BJ (cell line): ENCODE measurements around the gene PDE4C. TPM values are rescaled to one million over a fixed set of nuclear protein-coding genes. Genes with fewer than 3 reads are reported as not detected.
A peak's percentile ranks its signal among the peaks of the same experiment; 100 is the strongest.

ENCODE experiments used
- CTCF ChIA-PET: fragments of 350-600 bp; formaldehyde crosslinking; extraction: SDS; loops from one replicate; lab custom pipeline; 2021; ENCODE audit warnings: antibody characterized with exemption, inconsistent platforms; lab: Yijun Ruan, JAX
- POLR2A ChIA-PET: fragments of 300-600 bp; sonication (Branson Sonifier 250); formaldehyde crosslinking; extraction: SDS; loops from one replicate; lab custom pipeline; 2021; ENCODE audit warnings: antibody characterized with exemption; lab: Charles Lee
- DNase-seq: peaks from one replicate; pipeline ENCODE4 v3.0.0-alpha.2; 2011; ENCODE audit warnings: low read depth
- H3K27me3 ChIP-seq: 2 replicates; pipeline ENCODE4 v1.6.0; 2011; ENCODE audit warnings: low read length; ENCODE audit not compliant: control insufficient read depth, insufficient read depth
- H3K36me3 ChIP-seq: 2 replicates; pipeline ENCODE4 v1.5.1; 2011; ENCODE audit warnings: low read length; ENCODE audit not compliant: control insufficient read depth, insufficient read depth
- H3K4me3 ChIP-seq: 2 replicates; pipeline ENCODE4 v1.5.1; 2011; ENCODE audit warnings: low read depth, mild to moderate bottlenecking, control low read depth, low read length
- polyA plus RNA-seq: library from polyadenylated mRNA; depleted of rRNA; stranded (reverse); fragments of >200 nt; gene quantifications from 2 replicates; pipeline ENCODE4 v1.2.3, GENCODE V29; 2011
- TF ChIP-seq, protein P1 (sequence below): IDR thresholded peaks from 2 replicates; pipeline ENCODE4 v1.5.1; 2011; ENCODE audit warnings: low read depth, mild to moderate bottlenecking, control low read depth, inconsistent platforms, low read length, moderate library complexity; ENCODE audit not compliant: insufficient read depth

PDE4C gene
- polyA plus RNA-seq, 1 experiment: 0.06 TPM

DNA sequence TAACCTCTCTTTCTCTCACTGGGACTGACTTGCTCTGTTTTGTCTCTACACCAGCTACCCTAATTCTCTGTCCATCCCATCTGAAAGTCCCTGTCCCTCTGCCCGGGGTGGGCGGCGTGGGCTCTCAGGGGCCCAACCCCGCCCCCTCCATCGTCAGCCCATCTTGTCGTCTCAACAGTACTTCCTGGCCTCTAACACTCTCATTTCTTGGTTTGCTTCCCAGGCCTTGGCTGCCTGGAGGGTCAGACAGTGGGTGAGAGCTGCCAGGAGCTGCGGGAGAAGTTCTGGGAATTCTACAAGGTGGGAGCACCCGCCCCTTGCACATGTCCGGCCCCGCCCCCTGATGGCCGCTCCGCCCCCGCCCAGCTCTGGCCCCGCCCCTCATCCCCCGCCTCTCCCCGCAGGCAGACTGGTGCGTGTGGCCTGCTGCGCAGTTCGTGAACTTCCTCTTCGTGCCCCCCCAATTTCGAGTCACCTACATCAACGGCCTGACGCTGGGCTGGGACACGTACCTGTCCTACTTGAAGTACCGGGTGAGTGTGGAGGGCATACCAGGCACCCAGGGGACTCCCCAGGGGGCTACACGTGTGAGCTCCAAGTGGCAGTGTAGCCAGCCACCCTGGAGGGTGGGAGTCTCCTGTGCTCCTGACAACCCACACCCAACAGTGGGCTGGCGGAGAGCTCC, 31.5 kb downstream of the PDE4C start:
- TF ChIP-seq, protein P1, sequence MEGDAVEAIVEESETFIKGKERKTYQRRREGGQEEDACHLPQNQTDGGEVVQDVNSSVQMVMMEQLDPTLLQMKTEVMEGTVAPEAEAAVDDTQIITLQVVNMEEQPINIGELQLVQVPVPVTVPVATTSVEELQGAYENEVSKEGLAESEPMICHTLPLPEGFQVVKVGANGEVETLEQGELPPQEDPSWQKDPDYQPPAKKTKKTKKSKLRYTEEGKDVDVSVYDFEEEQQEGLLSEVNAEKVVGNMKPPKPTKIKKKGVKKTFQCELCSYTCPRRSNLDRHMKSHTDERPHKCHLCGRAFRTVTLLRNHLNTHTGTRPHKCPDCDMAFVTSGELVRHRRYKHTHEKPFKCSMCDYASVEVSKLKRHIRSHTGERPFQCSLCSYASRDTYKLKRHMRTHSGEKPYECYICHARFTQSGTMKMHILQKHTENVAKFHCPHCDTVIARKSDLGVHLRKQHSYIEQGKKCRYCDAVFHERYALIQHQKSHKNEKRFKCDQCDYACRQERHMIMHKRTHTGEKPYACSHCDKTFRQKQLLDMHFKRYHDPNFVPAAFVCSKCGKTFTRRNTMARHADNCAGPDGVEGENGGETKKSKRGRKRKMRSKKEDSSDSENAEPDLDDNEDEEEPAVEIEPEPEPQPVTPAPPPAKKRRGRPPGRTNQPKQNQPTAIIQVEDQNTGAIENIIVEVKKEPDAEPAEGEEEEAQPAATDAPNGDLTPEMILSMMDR: no peak
- Histone ChIP-seq H3K27me3 (no peaks in the 10 kb centered on the region), H3K4me3 (no peak overlapping the region), H3K36me3 (peaks cover 16% of the 10 kb centered on the region)
- ChIA-PET CTCF (interaction anchor here (1.0 to 1.1 kb wide), 2 partner anchors 12 to 13 kb away, joined by 3 to 5 read pairs; no protein-coding TSS in a partner anchor), POLR2A (interaction anchor here (0.5 kb wide), 1 partner anchor 74 kb away, joined by 3 read pairs; no protein-coding TSS in a partner anchor)
- no peak for DNase-seq

DNA sequence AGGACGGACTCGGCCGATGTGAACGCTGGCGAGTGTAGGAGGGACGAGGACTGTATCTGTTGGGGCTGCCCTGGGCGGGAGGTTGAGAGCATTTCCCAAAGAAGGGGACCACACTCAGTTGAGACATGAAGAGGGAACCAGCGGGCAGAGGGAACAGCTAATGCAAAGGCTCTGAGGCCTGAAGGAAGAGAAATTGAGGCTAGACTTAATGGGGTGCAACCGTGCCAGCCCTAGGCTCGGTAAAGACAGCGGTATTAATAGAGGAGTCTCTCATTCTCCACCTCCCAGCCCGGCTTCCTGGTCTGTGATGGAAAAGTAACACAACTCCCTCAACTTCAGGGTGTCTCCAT, 32.1 kb downstream of the PDE4C start:
- Histone ChIP-seq H3K36me3 (peaks cover 16% of the 10 kb centered on the region), H3K27me3 (no peaks in the 10 kb centered on the region), H3K4me3 (peak overlapping the region; percentile 87)
- DNase-seq: no peak
- POLR2A ChIA-PET: no interaction called here
- TF ChIP-seq, protein P1: no peak
- CTCF ChIA-PET: interaction anchor here (0.6 to 2.1 kb wide), 3 partner anchors 14 to 30 kb away, joined by 4 to 7 read pairs (median 5); no protein-coding TSS in a partner anchor

DNA sequence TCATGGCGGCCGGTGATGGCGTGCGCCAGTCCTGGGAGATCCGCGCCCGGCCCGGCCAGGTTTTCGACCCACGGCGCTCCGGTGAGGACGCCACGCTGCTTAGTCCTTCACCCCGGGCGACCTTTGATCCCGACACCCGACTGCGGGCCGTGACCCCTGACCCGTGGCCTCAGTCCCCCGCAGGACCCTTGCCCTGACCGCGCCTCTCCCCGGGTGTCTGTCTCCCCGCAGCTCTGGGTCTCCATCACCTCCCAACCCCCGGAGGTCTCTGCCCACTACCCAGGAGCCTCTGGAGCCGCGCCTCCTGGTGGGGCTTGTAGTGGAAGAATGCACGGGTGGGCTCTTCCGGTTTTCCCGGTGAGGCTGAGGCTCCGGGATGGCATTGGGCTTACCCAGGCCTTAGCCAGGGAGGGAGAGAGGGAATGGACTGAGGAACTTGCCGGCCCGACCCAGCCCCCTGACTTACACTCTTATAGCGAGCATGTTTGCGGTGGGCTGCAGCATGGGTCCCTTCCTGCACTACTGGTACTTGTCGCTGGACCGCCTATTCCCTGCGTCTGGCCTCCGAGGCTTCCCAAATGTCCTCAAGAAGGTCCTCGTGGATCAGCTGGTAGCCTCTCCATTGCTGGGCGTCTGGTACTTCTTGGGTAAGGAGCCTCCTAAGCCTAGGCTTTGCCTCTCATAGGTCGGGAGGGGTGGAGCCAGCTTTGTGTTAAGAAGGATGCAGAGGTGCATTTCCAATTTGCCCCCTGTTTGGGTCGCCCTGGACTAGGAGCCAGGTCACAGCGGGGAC, 32.7 kb downstream of the PDE4C start:
- DNase-seq: no peak
- CTCF ChIA-PET: interaction anchor here (0.6 to 2.8 kb wide), 11 partner anchors 18 to 225 kb away, joined by 3 to 49 read pairs (median 4); no protein-coding TSS in a partner anchor

DNA sequence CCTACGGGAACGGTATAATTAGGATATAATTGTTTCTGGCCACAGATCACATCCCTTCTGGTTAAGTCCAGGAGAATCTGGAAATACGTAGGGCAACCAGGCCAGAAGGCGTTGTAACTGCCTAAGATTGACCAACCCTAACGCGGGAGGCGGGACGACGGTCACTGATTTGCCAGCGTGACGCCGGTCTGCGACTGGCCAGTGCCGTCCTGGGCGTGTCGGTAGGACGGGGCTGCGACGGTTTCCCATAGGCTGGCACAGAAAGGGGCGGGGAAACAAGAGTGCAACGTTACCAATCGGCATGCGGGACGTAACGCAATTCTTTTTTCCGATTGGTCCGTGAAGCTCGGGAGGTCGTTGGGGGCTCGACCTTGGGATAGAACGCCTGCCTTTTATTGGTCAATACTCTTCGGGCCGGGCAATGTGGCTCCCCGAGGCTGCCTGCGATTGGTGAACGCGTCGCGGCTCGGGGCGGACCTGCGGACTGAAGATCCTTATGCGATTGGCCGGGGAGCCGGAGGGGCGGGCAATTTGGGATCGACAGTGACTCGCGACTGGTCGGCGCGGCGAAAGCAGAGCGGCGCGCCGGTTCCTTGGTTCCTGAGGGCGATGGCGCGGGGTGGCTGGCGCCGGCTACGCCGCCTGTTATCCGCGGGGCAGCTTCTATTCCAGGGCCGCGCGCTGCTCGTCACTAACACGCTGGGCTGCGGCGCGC, 33.4 kb downstream of the PDE4C start, which contains the start of gene MPV17L2:
Gene MPV17L2, plus strand, starts transcription at position 546 of the 715 bp plus-strand sequence. Its CDS starts 64 bp downstream, at position 610.
- TF ChIP-seq, protein P1: no peak
- peak; percentile 100 for DNase-seq
- peak within 1 kb of the TSS; percentile 87 for H3K4me3 ChIP-seq
- POLR2A ChIA-PET: interaction anchor here (0.6 kb wide), 2 partner anchors 136 to 257 kb away, joined by 4 read pairs; no protein-coding TSS in a partner anchor
- H3K36me3 ChIP-seq: peaks cover 8% of the 10 kb centered on the region; the same call in 1 of the 2 replicates
- CTCF ChIA-PET: interaction anchor here (0.6 to 2.8 kb wide), 19 partner anchors 12 to 226 kb away, joined by 3 to 49 read pairs (median 4); no protein-coding TSS in a partner anchor
- H3K27me3 ChIP-seq: no peaks in the 10 kb centered on the region

More for the DNA sequence above, 32.7 kb downstream of the PDE4C start:
- Histone ChIP-seq H3K4me3 (peak overlapping the region; percentile 87), H3K36me3 (peaks cover 14% of the 10 kb centered on the region), H3K27me3 (no peaks in the 10 kb centered on the region)
- TF ChIP-seq, protein P1: no peak
- POLR2A ChIA-PET: interaction anchor here (0.6 kb wide), 1 partner anchor 135 kb away, joined by 4 read pairs; no protein-coding TSS in a partner anchor
